Activated T-helper 2 cell treated with anti-CD3 and anti-CD28 coated beads, Interferon-gamma antibody, Interleukin-2, Interleukin-4, amounts not matched to agents 10 μg/mL and 5 μg/mL and 100 μg/mL, durations not matched to agents 14 hours and 24 hours and 36 hours (primary cell): ENCODE measurements around the gene PRICKLE4. TPM values are rescaled to one million over a fixed set of nuclear protein-coding genes. Genes with fewer than 3 reads are reported as not detected.

Experiments
- DNase-seq: peaks from one replicate; pipeline ENCODE4 v3.0.0; 2021; ENCODE audit warnings: low spot score
- H3K27ac Mint-ChIP-seq: one replicate; pipeline ENCODE4 v1.8.0; 2021; ENCODE audit warnings: mixed read lengths
- H3K27me3 Mint-ChIP-seq: one replicate; pipeline ENCODE4 v1.8.0; 2021; ENCODE audit warnings: low read depth, mixed read lengths
- H3K36me3 Mint-ChIP-seq: one replicate; pipeline ENCODE4 v1.8.0; 2021; ENCODE audit warnings: low read depth, mixed read lengths
- H3K4me1 Mint-ChIP-seq: one replicate; pipeline ENCODE4 v1.8.0; 2021; ENCODE audit warnings: low read depth, mixed read lengths
- H3K4me3 Mint-ChIP-seq: one replicate; pipeline ENCODE4 v1.8.0; 2021; ENCODE audit warnings: low read depth, mild to moderate bottlenecking, moderate library complexity, mixed read lengths
- H3K9me3 Mint-ChIP-seq: one replicate; pipeline ENCODE4 v1.8.0; 2021; ENCODE audit warnings: mixed read lengths
- intact Hi-C: fragments of 100-400 bp; cut with micrococcal nuclease; formaldehyde crosslinking; loops from one replicate; pipeline ENCODE4 v1.15.1; 2023
- total RNA-seq: library from RNA; stranded (reverse); gene quantifications from 2 replicates; pipeline ENCODE4 v1.2.3, GENCODE V29; 2022

PRICKLE4 gene
- total RNA-seq, 1 donor from 2014 or later, result not detected

GRCh38 chr6:41737591-41738130 lies 42.9 kb upstream of the PRICKLE4 start:
- Mint-ChIP-seq H3K4me1 (peaks cover 12% of the 10 kb centered on the region), H3K27me3 (no peaks in the 10 kb centered on the region)

GRCh38 chr6:41739041-41739440 lies 41.5 kb upstream of the PRICKLE4 start:
- H3K27ac Mint-ChIP-seq, result no peak overlapping the region
- H3K36me3 Mint-ChIP-seq, result no peaks in the 10 kb centered on the region
- peaks cover 5% of the 10 kb centered on the region for H3K4me1 Mint-ChIP-seq
- no peak overlapping the region for H3K4me3 Mint-ChIP-seq
- intact Hi-C loops, result loop anchor here (10.0 kb wide), 1 partner anchor 664 kb away; the partner anchor contains the start of genes NFYA and OARD1
- DNase-seq, result no peak
- no peaks in the 10 kb centered on the region for H3K9me3 Mint-ChIP-seq
- no peaks in the 10 kb centered on the region for H3K27me3 Mint-ChIP-seq

More at GRCh38 chr6:41737591-41738130, 42.9 kb upstream of the PRICKLE4 start:
- no peak overlapping the region for H3K27ac Mint-ChIP-seq
- H3K9me3 Mint-ChIP-seq, result no peaks in the 10 kb centered on the region
- intact Hi-C loops, result loop anchor here (10.0 kb wide), 1 partner anchor 663 kb away; the partner anchor contains the start of genes NFYA and OARD1
- H3K36me3 Mint-ChIP-seq, result no peaks in the 10 kb centered on the region
- H3K4me3 Mint-ChIP-seq, result no peak overlapping the region
- DNase-seq, result no peak

- intact Hi-C loops, result no loop called here
- no peak for DNase-seq
- Mint-ChIP-seq H3K36me3 (no peaks in the 10 kb centered on the region), H3K27me3 (no peaks in the 10 kb centered on the region), H3K27ac (no peak overlapping the region), H3K9me3 (no peaks in the 10 kb centered on the region), H3K4me1 (peaks cover 4% of the 10 kb centered on the region), H3K4me3 (no peak overlapping the region)
Observed at GRCh38 chr6:41740366-41741162, 40.0 kb upstream of the PRICKLE4 start.

GRCh38 chr6:41741625-41742490 lies 38.7 kb upstream of the PRICKLE4 start:
- intact Hi-C loops, result no loop called here
- H3K4me1 Mint-ChIP-seq, result no peaks in the 10 kb centered on the region
- H3K9me3 Mint-ChIP-seq, result no peaks in the 10 kb centered on the region
- no peak overlapping the region for H3K4me3 Mint-ChIP-seq
- no peaks in the 10 kb centered on the region for H3K36me3 Mint-ChIP-seq
- no peaks in the 10 kb centered on the region for H3K27me3 Mint-ChIP-seq
- no peak for DNase-seq
- no peak overlapping the region for H3K27ac Mint-ChIP-seq

- H3K4me3 Mint-ChIP-seq, result no peak overlapping the region
- H3K36me3 Mint-ChIP-seq, result no peaks in the 10 kb centered on the region
- H3K4me1 Mint-ChIP-seq, result no peaks in the 10 kb centered on the region
Observed at GRCh38 chr6:41743406-41744235, 37.0 kb upstream of the PRICKLE4 start.

GRCh38 chr6:41744236-41744787 lies 36.3 kb upstream of the PRICKLE4 start:
- DNase-seq, result no peak
- Mint-ChIP-seq H3K27ac (no peak overlapping the region), H3K4me1 (no peaks in the 10 kb centered on the region), H3K27me3 (no peaks in the 10 kb centered on the region), H3K9me3 (no peaks in the 10 kb centered on the region), H3K36me3 (no peaks in the 10 kb centered on the region), H3K4me3 (no peak overlapping the region)
- intact Hi-C loops, result no loop called here

More at GRCh38 chr6:41743406-41744235, 37.0 kb upstream of the PRICKLE4 start:
- no peaks in the 10 kb centered on the region for H3K27me3 Mint-ChIP-seq
- no peak overlapping the region for H3K27ac Mint-ChIP-seq
- no peaks in the 10 kb centered on the region for H3K9me3 Mint-ChIP-seq
- no peak for DNase-seq
- intact Hi-C loops, result no loop called here

- H3K27ac Mint-ChIP-seq, result no peak overlapping the region
- no peak overlapping the region for H3K4me3 Mint-ChIP-seq
- H3K4me1 Mint-ChIP-seq, result no peaks in the 10 kb centered on the region
- H3K36me3 Mint-ChIP-seq, result no peaks in the 10 kb centered on the region
- intact Hi-C loops, result no loop called here
- DNase-seq, result no peak
- H3K27me3 Mint-ChIP-seq, result peaks cover 7% of the 10 kb centered on the region
- H3K9me3 Mint-ChIP-seq, result no peaks in the 10 kb centered on the region
Observed at GRCh38 chr6:41746107-41746506, 34.5 kb upstream of the PRICKLE4 start.

- no peak for DNase-seq
- intact Hi-C loops, result no loop called here
- Mint-ChIP-seq H3K27ac (no peak within 1 kb of the TSS), H3K36me3 (no peaks in the 10 kb centered on the region), H3K27me3 (peaks cover 7% of the 10 kb centered on the region), H3K4me1 (no peaks in the 10 kb centered on the region), H3K4me3 (no peak within 1 kb of the TSS), H3K9me3 (no peaks in the 10 kb centered on the region)
Observed at GRCh38 chr6:41747256-41748101, 33.1 kb upstream of the PRICKLE4 start, which contains the start of gene PGC. Gene PGC (minus strand): TSS chr6:41747397. CDS start chr6:41747334, 63 bp downstream.

- no peak for DNase-seq
- Mint-ChIP-seq H3K27ac (no peak overlapping the region), H3K36me3 (no peaks in the 10 kb centered on the region), H3K9me3 (no peaks in the 10 kb centered on the region), H3K4me3 (no peak overlapping the region), H3K27me3 (peaks cover 8% of the 10 kb centered on the region), H3K4me1 (no peaks in the 10 kb centered on the region)
- intact Hi-C loops, result no loop called here
Observed at GRCh38 chr6:41748102-41748477, 32.5 kb upstream of the PRICKLE4 start.

GRCh38 chr6:41748542-41748941 lies 32.0 kb upstream of the PRICKLE4 start:
- Mint-ChIP-seq H3K27me3 (peaks cover 13% of the 10 kb centered on the region), H3K36me3 (no peaks in the 10 kb centered on the region), H3K4me1 (no peaks in the 10 kb centered on the region), H3K9me3 (no peaks in the 10 kb centered on the region), H3K27ac (no peak overlapping the region), H3K4me3 (no peak overlapping the region)
- DNase-seq, result no peak
- intact Hi-C loops, result no loop called here

- Mint-ChIP-seq H3K27ac (no peak overlapping the region), H3K36me3 (no peaks in the 10 kb centered on the region), H3K27me3 (peaks cover 20% of the 10 kb centered on the region), H3K4me3 (no peak overlapping the region), H3K9me3 (no peaks in the 10 kb centered on the region), H3K4me1 (no peaks in the 10 kb centered on the region)
- DNase-seq, result no peak
- intact Hi-C loops, result no loop called here
Observed at GRCh38 chr6:41750374-41750773, 30.2 kb upstream of the PRICKLE4 start.
